Hematopoietic multipotent progenitor cell (in vitro differentiated cells): Measurements from ENCODE around the gene TENM4. TPM values are rescaled to one million over a fixed set of nuclear protein-coding genes. Genes with fewer than 3 reads are reported as not detected.

ENCODE experiments used
- DNase-seq, 3 donors: peaks; one replicate each; pipeline ENCODE4 v3.0.0-alpha.2; 2011 to 2015; ENCODE audit warnings: low read depth in 2 of 3, low spot score in 2 of 3
- total RNA-seq: library from RNA; depleted of rRNA; stranded (reverse); fragments of >200 nt; gene quantifications from one replicate; pipeline ENCODE4 v1.2.3, GENCODE V29; 2012

TENM4 gene
- total RNA-seq, 1 donor: under 0.01 TPM

- DNase-seq: no peak
These were observed 18.0 kb downstream of the TENM4 start for GRCh38 chr11:79422866-79423265.

- DNase-seq: no peak
These were observed 19.0 kb downstream of the TENM4 start for GRCh38 chr11:79421820-79422219.

GRCh38 chr11:79419120-79419519, 21.7 kb downstream of the TENM4 start:
- DNase-seq: no peak

- DNase-seq: no peak
These were observed 22.6 kb downstream of the TENM4 start for GRCh38 chr11:79418241-79418640.

- no peak for DNase-seq
These were observed 23.5 kb downstream of the TENM4 start for GRCh38 chr11:79417069-79417920.

- no peak for DNase-seq
These were observed 24.9 kb downstream of the TENM4 start for GRCh38 chr11:79415912-79416311.

- no peak for DNase-seq
These were observed 25.4 kb downstream of the TENM4 start for GRCh38 chr11:79415411-79415810.

- DNase-seq: no peak
These were observed 26.0 kb downstream of the TENM4 start for GRCh38 chr11:79414644-79415317.

GRCh38 chr11:79414041-79414440, 26.8 kb downstream of the TENM4 start:
- DNase-seq: no peak

GRCh38 chr11:79413268-79413667, 27.6 kb downstream of the TENM4 start:
- no peak for DNase-seq

- no peak for DNase-seq
These were observed 28.1 kb downstream of the TENM4 start for GRCh38 chr11:79412761-79413160.

GRCh38 chr11:79409330-79409729, 31.5 kb downstream of the TENM4 start:
- DNase-seq: no peak

GRCh38 chr11:79406376-79406775, 34.5 kb downstream of the TENM4 start:
- DNase-seq: no peak

- DNase-seq: no peak
These were observed 36.0 kb downstream of the TENM4 start for GRCh38 chr11:79404806-79405205.

- no peak for DNase-seq
These were observed 36.5 kb downstream of the TENM4 start for GRCh38 chr11:79404325-79404724.

GRCh38 chr11:79403839-79404238, 37.0 kb downstream of the TENM4 start:
- DNase-seq: no peak

- no peak for DNase-seq
These were observed 37.9 kb downstream of the TENM4 start for GRCh38 chr11:79402912-79403311.

- DNase-seq: peak in 1 of 3 donors; percentile 22
These were observed 40.0 kb downstream of the TENM4 start for GRCh38 chr11:79400717-79401330.

GRCh38 chr11:79400206-79400605, 40.6 kb downstream of the TENM4 start:
- DNase-seq: no peak

- no peak for DNase-seq
These were observed 43.6 kb downstream of the TENM4 start for GRCh38 chr11:79397252-79397651.

GRCh38 chr11:79396674-79397073, 44.2 kb downstream of the TENM4 start:
- DNase-seq: no peak

GRCh38 chr11:79396001-79396400, 44.8 kb downstream of the TENM4 start:
- no peak for DNase-seq
